SKM-1 (cell line): ENCODE measurements around the gene WDR20.
"Not testable (repeated sequence)": the region's sequence is repeated elsewhere in the genome, so short reads cannot be mapped to it uniquely, and the experiment has no call there.

ENCODE experiments used
- DNase-seq: peaks from one replicate; lab custom pipeline; 2025; ENCODE audit not compliant: unreplicated experiment; lab: John Stamatoyannopoulos, UW

Gene WDR20

DNA sequence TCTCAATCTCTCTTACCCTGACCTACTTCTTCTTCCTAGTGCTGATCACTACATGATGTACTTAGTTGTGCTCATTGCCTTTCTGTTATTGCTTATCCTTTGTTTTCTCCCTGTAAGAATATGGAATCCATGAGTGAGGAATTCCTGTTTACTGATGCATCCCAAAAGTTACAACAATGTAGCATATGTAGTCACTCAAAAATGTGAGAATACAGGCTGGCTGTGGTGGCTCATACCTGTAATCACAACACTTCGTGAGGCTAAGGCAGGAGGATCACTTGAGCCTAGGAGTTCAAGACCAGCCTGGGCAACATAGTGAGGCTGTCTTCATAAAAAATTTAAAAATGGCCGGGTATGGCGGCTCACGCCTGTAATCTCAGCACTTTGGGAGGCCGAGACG is 8.0 kb upstream of the WDR20 start:
- DNase-seq = no peak

DNA sequence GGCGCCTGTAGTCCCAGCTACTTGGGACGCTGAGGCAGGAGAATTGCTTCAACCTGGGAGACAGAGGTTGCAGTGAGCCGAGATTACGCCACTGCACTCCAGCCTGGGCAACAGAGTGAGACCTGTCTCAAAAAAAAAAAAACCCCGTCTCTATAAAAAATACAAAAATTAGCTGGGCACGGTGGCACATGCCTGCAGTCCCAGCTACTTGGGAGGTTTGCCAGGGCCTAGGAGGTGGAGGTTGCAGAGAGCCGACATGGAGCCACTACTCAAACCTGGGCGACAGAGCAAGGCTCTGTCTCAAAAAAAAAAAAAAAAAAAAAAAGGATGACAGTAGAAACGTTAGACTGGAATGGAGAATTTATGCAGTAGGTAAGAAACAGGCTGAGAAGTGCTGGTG is 5.7 kb upstream of the WDR20 start:
- not testable (repeated sequence) for DNase-seq

DNA sequence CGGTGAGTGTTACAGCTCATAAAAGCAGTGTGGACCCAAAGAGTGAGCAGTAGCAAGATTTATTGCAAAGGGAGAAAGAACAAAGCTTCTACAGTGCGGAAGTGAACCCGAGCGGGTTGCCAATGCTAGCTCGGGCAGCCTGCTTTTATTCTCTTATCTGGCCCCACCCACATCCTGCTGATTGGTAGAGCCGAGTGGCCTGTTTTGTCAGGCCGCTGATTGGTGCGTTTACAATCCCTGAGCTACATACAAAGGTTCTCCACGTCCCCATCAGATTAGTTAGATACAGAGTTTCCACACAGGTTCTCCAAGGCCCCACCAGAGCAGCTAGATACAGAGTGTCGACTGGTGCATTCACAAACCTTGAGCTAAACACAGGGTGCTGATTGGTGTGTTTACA is 5.0 kb upstream of the WDR20 start:
- not testable (repeated sequence) for DNase-seq

DNA sequence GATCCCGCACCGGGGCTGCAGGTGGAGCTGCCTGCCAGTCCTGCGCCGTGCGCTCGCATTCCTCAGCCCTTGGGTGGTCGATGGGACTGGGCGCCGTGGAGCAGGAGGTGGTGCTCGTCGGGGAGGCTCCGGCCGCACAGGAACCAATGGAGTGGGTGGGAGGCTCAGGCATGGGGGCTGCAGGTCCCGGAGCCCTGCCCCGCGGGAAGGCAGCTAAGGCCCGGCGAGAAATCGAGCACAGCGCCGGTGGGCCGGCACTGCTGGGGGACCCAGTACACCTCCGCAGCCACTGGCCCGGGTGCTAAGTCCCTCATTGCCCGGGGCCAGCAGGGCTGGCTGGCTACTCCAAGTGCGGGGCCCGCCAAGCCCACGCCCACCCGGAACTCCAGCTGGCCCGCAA is 4.2 kb upstream of the WDR20 start:
- DNase-seq = not testable (repeated sequence)

DNA sequence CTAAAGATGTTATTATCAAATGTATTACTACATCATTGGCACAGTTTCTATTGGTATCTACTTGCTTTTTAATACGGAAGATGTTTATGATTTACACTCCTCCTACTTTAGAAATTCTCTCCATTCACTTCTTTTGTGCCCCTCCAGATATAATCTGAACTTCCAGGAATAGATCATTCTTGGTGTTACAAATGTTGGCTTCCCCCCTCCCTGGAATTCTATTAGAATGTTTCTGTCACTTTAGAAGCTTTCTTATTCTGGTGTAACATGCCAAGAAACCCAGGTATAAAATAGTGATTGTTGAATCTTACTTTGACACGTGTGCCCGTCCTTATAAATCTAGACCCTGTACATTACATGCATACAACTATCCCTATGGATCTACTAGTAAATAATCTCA is 1.2 kb upstream of the WDR20 start:
- no peak for DNase-seq

DNA sequence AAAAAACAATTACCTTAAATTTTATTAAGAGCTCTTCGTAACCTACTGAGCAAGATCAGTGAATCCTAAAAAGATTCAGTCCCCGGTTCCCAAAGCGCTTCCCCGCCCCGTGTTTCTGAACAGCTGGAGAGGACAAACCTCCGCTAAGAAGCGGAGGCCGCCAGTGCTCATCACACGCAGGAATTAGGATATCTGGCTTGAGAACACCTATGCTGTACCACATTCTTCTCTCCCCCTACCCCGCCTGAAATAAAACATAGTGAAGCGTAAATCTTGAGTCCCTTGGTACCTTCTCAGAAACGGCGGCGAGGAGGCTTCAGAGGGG is 774 bp upstream of the WDR20 start:
- DNase-seq = no peak

DNA sequence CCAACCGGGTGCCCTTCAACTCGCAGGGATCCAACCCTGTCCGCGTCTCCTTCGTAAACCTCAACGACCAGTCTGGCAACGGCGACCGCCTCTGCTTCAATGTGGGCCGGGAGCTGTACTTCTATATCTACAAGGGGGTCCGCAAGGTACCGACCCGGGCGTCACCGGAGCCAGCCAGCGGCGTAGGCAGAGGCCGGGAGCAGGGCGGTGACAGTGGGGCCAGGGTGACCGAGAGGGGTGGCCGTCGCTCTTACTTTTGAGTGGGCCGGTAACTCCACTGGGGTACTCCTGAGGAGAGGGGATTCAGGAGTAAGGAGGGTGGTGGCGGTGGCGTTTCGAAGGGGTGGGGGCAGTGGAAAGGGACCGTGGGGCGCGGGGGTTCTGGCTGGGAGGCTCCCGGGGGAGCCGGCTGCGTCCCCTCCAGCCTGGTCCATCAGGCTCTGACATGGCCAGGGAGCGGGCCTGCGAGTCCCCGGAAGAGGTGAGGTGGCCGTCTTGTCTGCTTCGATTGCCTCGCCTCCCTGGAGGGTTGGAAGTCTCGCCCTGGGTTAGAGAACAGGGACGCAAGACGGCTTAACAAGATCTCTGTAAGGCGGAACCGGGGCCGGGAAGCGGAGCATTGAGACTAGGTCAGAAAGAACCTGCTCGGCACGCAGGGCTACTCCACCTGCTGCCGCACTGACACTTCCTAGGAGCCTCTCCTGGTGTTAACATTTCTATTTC is 491 bp downstream of the WDR20 start:
- no peak for DNase-seq

DNA sequence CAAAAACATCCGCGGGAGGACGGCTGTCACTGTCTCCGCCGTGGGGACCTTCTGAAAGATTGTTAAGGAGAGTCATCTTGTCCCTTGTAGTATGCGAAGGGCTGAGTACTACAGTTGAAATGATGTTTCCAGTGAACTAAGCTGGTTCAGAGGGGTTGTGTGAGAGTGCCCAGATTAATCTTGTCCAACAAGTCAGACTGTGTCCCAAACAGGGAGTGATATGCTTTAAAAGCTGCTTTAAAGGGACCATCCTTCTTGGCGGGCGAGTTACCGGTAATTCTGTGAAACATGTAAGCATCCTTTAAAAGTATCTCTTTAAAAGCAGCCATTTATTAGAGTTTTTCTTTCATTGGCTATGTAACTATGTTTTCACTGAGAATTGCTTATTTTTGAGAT is 1.1 kb downstream of the WDR20 start:
- DNase-seq = no peak

DNA sequence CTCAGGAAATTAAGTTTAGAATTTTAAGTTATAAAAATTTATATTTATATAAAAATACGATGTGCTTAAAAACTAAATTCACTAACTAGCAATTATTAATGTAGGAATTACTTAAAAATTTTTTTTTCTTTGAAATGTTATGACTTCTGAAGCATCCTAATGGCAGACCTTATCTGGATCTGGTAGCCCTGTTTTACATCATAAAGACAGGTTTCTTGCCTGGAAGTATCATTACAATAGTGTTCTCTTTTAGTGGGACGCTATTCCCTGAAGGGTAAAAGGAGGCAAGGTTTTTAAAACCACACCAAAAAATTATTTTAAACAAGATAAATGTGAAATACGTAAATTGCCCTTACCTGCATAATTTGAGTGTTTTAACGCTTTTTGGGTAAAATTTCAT is 2.1 kb downstream of the WDR20 start:
- no peak for DNase-seq

DNA sequence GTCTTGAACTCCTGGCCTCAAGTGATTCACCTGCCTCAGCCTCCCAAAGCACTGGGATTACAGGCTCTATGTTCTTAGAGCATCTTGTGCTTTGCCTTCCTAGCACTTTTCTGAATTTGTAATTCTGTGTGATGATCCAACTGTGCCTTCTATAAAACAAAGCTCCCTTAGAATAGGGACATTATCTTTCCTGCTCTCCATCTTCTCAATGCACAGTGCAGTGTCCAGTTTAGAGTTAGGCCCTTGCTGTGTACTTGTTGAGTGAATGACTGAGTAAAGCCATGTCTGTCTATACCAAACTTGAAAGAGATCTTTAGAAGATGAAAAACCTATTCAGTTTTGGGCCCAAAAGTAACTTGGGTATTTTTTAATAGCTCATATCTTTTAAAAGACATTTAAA is 5.2 kb downstream of the WDR20 start:
- DNase-seq = no peak

DNA sequence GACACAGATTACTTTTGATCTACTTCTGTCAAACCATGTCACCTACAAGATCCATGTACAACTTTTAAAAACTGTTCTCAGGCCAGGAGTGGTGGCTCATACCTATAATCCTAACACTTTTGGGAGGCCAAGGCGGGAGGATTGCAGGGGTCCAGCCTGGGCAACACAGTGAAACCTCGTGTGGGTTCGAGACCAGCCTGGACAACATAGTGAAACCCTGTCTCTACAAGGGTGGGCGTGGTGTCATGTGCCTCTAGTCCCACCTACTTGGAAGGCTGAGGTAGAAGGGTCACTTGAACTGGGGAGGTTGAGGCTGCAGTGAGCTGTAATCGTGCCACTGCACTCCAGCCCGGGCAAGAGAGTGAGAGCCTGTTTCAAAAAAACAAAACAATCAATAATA is 5.7 kb downstream of the WDR20 start:
- no peak for DNase-seq

DNA sequence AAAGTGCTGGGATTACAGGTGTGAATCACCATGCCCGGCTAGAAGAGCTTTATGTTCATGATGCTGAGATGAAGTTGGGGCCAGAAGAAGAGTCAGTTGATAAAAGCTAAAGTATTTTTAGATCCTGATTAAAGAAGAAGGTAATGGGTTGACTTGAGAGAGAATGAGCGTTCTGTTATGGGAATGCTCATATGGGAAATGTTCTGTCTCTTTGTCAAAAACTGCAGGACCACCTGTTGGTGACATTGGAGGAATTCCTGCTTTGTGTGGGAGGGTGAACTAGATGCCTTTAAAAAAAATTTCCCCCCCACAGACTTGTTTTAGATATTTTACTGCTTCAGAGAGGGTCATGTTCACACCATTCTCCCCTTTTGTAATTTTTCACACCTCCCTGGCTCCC is 6.7 kb downstream of the WDR20 start:
- DNase-seq = no peak

DNA sequence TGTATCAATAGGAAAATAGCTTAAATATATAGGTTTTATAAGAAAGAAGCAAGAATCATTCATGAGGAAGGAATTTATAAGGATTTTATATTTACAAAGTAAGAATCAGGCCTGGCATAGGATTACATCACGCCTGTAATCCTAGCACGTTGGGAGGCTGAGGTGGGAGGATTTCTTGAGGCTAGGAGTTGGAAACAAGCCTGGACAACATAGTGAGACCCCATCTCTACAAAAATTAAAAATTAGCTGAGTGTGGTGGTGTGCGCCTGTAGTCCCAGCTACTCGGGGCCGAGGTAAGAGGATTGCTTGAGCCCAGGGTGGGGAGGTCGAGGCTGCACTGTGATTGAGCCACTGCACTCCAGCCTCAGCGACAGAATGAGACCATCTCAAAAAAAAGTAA is 10.4 kb downstream of the WDR20 start:
- DNase-seq = no peak

DNA sequence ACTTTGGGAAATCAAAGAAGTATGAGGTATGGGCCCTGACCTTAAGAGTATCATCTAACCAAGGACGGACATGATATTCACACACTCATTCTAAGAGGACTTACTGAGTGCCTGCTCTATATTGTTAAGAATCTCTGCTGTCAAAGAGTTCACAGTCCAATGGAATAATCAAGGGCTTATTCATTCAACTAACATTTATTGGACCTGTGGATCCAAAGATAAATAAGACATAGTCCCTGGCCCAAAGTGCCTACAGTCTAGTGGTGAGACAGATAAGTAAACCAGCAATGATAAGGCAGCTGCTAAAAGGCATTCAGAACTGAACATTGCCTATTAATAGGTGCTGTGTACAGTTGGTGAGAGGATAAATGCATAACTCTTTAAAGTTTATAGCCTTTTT is 11.0 kb downstream of the WDR20 start:
- DNase-seq = no peak

DNA sequence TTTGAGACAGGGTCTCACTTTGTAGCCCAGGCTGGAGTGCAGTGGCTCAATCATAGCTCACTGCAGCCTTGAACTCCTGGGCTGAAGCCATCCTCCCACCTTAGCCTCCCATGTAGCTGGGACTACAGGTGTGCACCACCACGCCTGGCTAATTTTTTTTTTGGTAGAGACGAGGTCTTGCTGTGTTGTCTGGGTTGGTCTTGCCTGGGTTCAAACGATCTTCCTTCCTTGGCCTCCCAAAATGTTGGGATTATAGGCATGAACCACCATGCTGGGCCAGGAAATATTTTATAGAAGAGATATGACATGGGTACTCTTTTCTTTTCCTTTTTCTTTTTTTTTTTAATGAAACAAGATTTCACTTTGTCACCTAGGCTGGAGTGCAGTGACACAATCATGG is 11.7 kb downstream of the WDR20 start:
- not testable (repeated sequence) for DNase-seq

DNA sequence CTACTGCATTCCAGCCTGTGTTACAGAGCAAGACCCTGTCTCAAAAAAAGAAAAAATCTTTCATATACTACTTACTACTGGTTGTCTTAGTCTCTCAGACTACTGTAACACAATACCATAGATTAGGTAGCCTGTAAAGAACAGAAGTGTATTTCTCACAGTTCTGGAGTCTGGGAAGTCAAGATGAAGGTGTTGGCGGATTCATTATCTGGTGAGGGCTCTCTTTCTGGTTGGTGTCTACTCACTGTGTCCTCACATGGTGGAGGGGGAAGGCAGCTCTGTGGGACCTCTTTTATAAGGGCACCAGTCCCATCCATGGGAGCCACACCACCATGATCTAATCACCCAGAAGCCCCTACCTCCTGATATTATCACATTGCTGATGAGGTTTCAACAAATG is 14.4 kb downstream of the WDR20 start:
- no peak for DNase-seq

DNA sequence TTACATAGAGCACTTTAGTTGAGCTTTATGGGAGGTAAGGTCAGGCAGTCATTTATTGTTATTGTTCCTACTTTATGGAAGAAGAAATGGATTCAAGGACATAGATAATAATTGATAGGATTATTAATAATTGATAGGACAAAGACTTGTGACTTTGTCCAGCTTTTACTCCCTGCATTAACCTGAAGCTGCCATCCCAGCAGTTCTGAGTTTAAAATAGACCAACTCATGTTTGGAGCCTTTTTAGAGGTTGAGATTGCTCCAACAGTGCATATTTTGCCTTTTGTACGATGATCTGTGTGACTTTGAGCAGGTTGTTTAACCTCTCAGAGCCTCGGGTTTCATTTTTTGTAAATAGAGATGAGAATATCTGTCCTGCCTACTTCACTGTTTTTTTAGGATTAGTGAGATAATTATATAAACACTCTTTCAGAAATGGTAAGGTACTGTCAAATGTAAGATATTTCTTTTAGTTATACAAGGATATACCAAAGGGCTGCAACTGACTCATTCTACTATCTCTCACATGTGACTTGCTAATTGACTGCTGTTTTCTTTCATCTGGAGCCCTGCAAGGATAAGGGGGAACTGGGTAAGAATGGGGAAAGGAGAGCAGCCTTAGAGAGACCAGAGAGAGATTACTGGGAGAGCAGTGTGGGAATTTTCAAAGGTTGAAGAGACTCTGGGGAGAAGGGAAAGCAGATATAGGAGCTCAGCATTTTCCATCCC is 15.3 kb downstream of the WDR20 start:
- no peak for DNase-seq

DNA sequence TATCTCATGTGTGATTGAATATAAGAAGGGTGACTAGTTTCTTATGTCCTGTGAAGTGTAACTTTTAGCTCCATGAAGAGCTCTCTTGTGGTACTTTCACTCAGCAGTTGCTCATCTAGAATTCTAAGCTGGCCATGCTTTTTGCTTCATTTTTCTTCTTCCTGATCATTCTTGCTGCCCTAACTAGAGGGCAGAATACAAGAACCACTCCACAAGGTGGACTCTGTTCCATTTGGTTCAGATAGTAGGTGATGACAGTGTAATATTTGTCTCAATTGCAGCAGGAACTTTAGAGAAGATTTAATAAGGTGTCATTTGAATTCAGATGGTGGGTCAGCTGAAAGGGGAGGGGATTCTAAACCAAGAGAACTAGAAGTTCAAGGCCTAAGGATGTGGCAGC is 17.6 kb downstream of the WDR20 start:
- DNase-seq = no peak

DNA sequence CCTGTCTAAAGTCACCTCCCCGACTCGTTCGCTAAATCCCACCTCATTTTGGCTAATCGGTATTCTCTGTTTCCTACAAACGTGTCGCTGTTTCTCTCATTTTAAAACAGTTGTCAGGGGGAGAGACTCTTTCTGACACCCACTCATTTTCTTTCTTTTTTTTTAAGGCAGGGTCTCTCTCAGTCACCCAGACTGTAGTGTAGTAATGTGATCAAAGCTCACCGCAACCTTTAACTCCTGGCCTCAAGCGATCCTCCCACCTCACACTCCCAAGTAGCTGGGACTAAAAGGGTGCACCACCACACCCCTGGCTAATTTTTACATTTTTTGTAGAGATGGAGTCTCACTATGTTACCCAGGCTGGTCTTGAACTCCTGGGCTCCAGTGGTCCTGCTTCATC is 19.1 kb downstream of the WDR20 start:
- no peak for DNase-seq

DNA sequence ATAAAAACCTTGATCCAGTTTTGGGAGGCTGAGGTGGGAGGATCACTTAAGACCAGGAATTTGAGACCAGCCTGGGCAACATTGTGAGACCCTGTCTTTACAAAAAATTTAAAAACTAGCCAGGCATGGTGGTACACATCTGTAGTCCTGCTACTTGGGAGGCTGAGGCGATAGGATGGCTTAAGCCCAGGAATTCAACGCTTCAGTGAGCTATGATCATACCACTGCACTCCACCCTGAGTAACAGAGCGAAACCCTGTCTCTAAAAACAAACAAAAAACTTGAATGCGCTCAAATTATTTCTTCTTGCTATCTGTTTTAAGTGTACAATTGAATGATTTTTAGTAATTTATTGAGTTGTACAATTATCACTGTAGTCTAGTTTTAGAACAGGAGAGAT is 20.1 kb downstream of the WDR20 start:
- DNase-seq = no peak

DNA sequence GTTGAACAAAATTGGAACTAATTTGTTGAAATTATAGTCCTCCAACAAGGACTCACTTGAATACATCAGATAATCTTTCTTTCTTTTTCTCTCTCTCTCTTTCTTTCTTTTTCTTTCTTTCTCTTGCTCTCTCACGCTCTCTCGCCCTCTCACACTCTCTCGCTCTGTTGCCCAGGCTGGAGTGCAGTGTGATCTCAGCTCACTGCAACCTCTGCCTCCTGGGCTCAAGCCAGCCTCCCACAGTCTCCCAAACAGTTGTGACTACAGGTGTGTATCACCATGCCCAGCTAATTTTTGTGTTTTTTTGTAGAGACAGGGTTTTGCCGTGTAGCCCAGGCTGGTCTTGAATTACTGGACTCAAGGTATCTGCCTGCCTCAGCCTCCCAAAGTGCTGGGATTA is 22.8 kb downstream of the WDR20 start:
- no peak for DNase-seq

DNA sequence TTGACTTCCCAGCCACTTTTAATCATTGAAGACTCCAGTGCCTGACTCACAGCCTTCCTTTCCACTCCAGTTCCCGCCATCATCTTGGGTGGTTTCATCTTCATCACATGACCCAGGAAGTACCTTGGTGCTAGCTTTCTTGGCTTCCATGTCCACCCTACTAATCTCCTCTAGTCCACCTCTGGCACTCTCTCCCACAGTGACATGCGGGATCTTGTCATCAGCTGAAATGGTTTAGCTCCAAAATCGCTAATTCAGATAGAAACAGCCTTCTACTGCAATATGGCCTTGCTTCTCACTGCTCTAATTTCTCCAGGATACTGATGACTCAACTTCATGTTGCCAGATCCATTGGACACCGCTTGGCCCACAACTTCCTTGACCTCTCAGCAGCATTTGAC is 24.5 kb downstream of the WDR20 start:
- no peak for DNase-seq

DNA sequence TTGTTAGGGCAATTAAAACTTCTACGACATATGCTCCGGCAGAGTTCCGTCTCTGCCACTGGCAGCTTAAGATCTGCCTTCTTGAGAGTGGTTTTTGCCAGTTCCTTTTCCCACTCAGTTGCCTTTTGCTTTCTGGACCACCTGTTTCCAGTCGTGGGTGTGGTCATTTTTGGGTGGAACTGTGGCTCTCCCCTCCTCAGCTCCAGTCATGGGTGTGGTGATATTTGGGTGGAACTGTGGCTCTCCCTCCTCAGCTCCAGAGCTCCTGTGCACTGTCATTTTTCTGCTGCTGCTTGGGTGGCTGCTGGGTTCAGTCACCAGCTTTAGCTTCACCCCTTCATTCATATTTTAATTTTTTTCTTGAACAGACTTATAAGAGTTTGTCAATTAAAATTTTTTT is 25.3 kb downstream of the WDR20 start:
- no peak for DNase-seq
